HCT116 (cell line): Measurements from ENCODE around the gene CD302. TPM values are rescaled to one million over a fixed set of nuclear protein-coding genes. Genes with fewer than 3 reads are reported as not detected.

Experiments
- ATAC-seq: fragments of 200-7000 bp; cut with Tn5 transposase; 2 replicates; pipeline ENCODE4 v1.9.1; 2020; ENCODE audit warnings: mild to moderate bottlenecking, moderate library complexity
- BruUV-seq: library from RNA; stranded (reverse); fragments of 400-500 nt; replicated peaks from 2 replicates; lab custom pipeline; 2021; lab: Mats Ljungman, UMichigan
- CTCF ChIA-PET: fragments of 300-600 bp; sonication (Branson Sonifier 250); formaldehyde crosslinking; loops from one replicate; lab custom pipeline; 2021; ENCODE audit warnings: antibody characterized with exemption; lab: Charles Lee
- POLR2A ChIA-PET: fragments of 300-600, 350-600 bp; sonication (Branson Sonifier 250); formaldehyde crosslinking; loops from one replicate; lab custom pipeline; 2021; ENCODE audit warnings: antibody characterized with exemption; lab: Charles Lee
- RAD21 ChIA-PET, 2 experiments: fragments of 300-600 bp; sonication (Branson Sonifier 250); formaldehyde crosslinking; loops; one replicate each; lab custom pipeline; 2023; ENCODE audit warnings: low total read pairs in 2 of 2; ENCODE audit not compliant: uncharacterized antibody in 2 of 2, unreplicated experiment in 2 of 2, low non-redundant PET in 1 of 2; lab: Charles Lee
- DNase-seq: peaks from one replicate; pipeline ENCODE4 v3.0.0-alpha.2; 2010; ENCODE audit warnings: low read depth, low spot score
- H2AFZ ChIP-seq: fragments of 200-600 bp; shearing (Covaris generic), sonication (generic); 2 replicates; pipeline ENCODE4 v1.6.1; 2017; ENCODE audit warnings: low read depth, mixed run types, mixed read lengths, antibody characterized with exemption, low read length; ENCODE audit not compliant: poor library complexity, severe bottlenecking
- H3K27ac ChIP-seq: 2 replicates; pipeline ENCODE4 v1.5.1; 2012; ENCODE audit warnings: low read depth, low read length
- H3K27me3 ChIP-seq: fragments of 200-600 bp; sonication (generic); 2 replicates; pipeline ENCODE4 v1.6.1; 2016; ENCODE audit warnings: mixed run types, low read length, mixed read lengths; ENCODE audit not compliant: insufficient read depth
- H3K36me3 ChIP-seq, 2 experiments: fragments of 200-500 bp in 1 of 2; fragments of 200-600 bp in 1 of 2; sonication (Bioruptor generic) in 1 of 2; sonication (generic) in 1 of 2; 2 replicates each; pipeline versions ENCODE4 v1.5.1 to v1.6.1; 2014 to 2016; ENCODE audit warnings: low read length in 2 of 2, inconsistent platforms in 1 of 2, mixed read lengths in 1 of 2, mixed run types in 1 of 2; ENCODE audit not compliant: insufficient read depth in 2 of 2, control insufficient read depth in 1 of 2
- H3K4me1 ChIP-seq, 2 experiments: fragments of 200-600 bp in 1 of 2; sonication (generic) in 1 of 2; 2 replicates each; pipeline versions ENCODE4 v1.5.1 to v1.6.1; 2012 to 2017; ENCODE audit warnings: low read length in 2 of 2, inconsistent platforms in 1 of 2, mild to moderate bottlenecking in 1 of 2, mixed read lengths in 1 of 2, mixed run types in 1 of 2, moderate library complexity in 1 of 2; ENCODE audit not compliant: insufficient read depth in 2 of 2, control insufficient read depth in 1 of 2
- H3K4me2 ChIP-seq: fragments of 200-600 bp; sonication (generic); 2 replicates; pipeline ENCODE4 v1.6.1; 2017; ENCODE audit warnings: mixed run types, low read length, mixed read lengths
- H3K4me3 ChIP-seq, 2 experiments: fragments of 200-600 bp in 1 of 2; sonication (generic) in 1 of 2; replicated peaks in 1 of 2; 2 replicates each; pipeline ENCODE4 v1.5.1; 2011 to 2016; ENCODE audit warnings: low read length in 2 of 2, control low read depth in 1 of 2, low read depth in 1 of 2, mild to moderate bottlenecking in 1 of 2, mixed read lengths in 1 of 2, mixed run types in 1 of 2
- H3K79me2 ChIP-seq: fragments of 200-600 bp; sonication (generic); 2 replicates; pipeline ENCODE4 v1.6.1; 2017; ENCODE audit warnings: mild to moderate bottlenecking, mixed run types, low read length, moderate library complexity, mixed read lengths; ENCODE audit not compliant: insufficient read depth
- H3K9ac ChIP-seq: fragments of 200-600 bp; sonication (generic); 2 replicates; pipeline ENCODE4 v1.6.1; 2016; ENCODE audit warnings: low read length, mixed read lengths
- H3K9me2 ChIP-seq: fragments of 200-600 bp; sonication (generic), shearing (Covaris generic); 2 replicates; pipeline ENCODE4 v1.6.1; 2017; ENCODE audit warnings: mixed run types, mild to moderate bottlenecking, moderate library complexity; ENCODE audit not compliant: insufficient read depth
- H3K9me3 ChIP-seq, 2 experiments: fragments of 200-500 bp in 1 of 2; fragments of 200-600 bp in 1 of 2; sonication (Bioruptor generic) in 1 of 2; sonication (generic) in 1 of 2; 2 replicates each; pipeline ENCODE4 v1.6.1; 2014 to 2017; ENCODE audit warnings: low read length in 2 of 2, mixed read lengths in 2 of 2, inconsistent platforms in 1 of 2, low read depth in 1 of 2, mild to moderate bottlenecking in 1 of 2, mixed run types in 1 of 2, moderate library complexity in 1 of 2; ENCODE audit not compliant: control insufficient read depth in 1 of 2, insufficient read depth in 1 of 2
- H4K20me1 ChIP-seq: fragments of 200-600 bp; sonication (generic), shearing (Covaris generic); 2 replicates; pipeline ENCODE4 v1.6.1; 2017; ENCODE audit warnings: mixed run types, mild to moderate bottlenecking, moderate library complexity; ENCODE audit not compliant: insufficient read depth
- CBX3 ChIP-seq: IDR thresholded peaks from 2 replicates; pipeline ENCODE4 v1.6.1; 2012; ENCODE audit warnings: low read depth
- CEBPB ChIP-seq: IDR thresholded peaks from 2 replicates; pipeline ENCODE4 v1.6.1; 2012; ENCODE audit warnings: low read depth
- EGR1 ChIP-seq: IDR thresholded peaks from 2 replicates; pipeline ENCODE4 v1.6.1; 2012; ENCODE audit warnings: low read depth
- EZH2phosphoT487 ChIP-seq: fragments of 200-600 bp; IDR thresholded peaks from 2 replicates; pipeline ENCODE4 v1.6.1; 2018; ENCODE audit warnings: antibody characterized with exemption, borderline replicate concordance
- FOSL1 ChIP-seq: IDR thresholded peaks from 2 replicates; pipeline ENCODE4 v1.6.1; 2012; ENCODE audit warnings: low read depth
- JUND ChIP-seq: IDR thresholded peaks from 2 replicates; pipeline ENCODE4 v1.6.1; 2012
- POLR2A ChIP-seq: IDR thresholded peaks from 2 replicates; pipeline ENCODE4 v1.7.0; 2011; ENCODE audit warnings: borderline replicate concordance; ENCODE audit not compliant: insufficient read depth, insufficient read length; ENCODE audit errors: extremely low read depth
- POLR2AphosphoS5 ChIP-seq: IDR thresholded peaks from 2 replicates; pipeline ENCODE4 v1.6.1; 2011; ENCODE audit warnings: mild to moderate bottlenecking, low read depth, low read length, moderate library complexity
- RAD21 ChIP-seq: IDR thresholded peaks from 2 replicates; pipeline ENCODE4 v1.6.1; 2012; ENCODE audit warnings: low read depth, mild to moderate bottlenecking
- SIN3A ChIP-seq: IDR thresholded peaks from 2 replicates; pipeline ENCODE4 v1.6.1; 2012; ENCODE audit warnings: low read depth
- SP1 ChIP-seq: IDR thresholded peaks from 2 replicates; pipeline ENCODE4 v1.6.1; 2012; ENCODE audit warnings: low read depth
- SRF ChIP-seq: IDR thresholded peaks from 2 replicates; pipeline ENCODE4 v1.6.1; 2012; ENCODE audit warnings: low read depth
- TCF7L2 ChIP-seq: IDR thresholded peaks from 2 replicates; pipeline ENCODE4 v1.7.0; 2011; ENCODE audit warnings: borderline replicate concordance, inconsistent platforms; ENCODE audit not compliant: insufficient read depth, insufficient read length; ENCODE audit errors: extremely low read depth
- YY1 ChIP-seq: IDR thresholded peaks from 2 replicates; pipeline ENCODE4 v1.6.1; 2011; ENCODE audit warnings: low read length, low read depth, moderate library complexity, mild to moderate bottlenecking; ENCODE audit not compliant: insufficient replicate concordance; ENCODE audit errors: extremely low read depth
- ZFX ChIP-seq: fragments of 450-650 bp; IDR thresholded peaks from 2 replicates; pipeline ENCODE4 v1.6.1; 2017
- ZNF274 ChIP-seq: fragments of 200-500 bp; sonication (Bioruptor generic); IDR thresholded peaks from 2 replicates; pipeline ENCODE4 v1.6.1; 2014; ENCODE audit warnings: mild to moderate bottlenecking, low read depth, low read length, inconsistent platforms
- intact Hi-C: fragments of 100-400 bp; cut with micrococcal nuclease; formaldehyde crosslinking; loops from 2 replicates; pipeline ENCODE4 v1.10.0; 2022
- total RNA-seq: library from RNA; stranded (reverse); gene quantifications from one replicate; pipeline ENCODE4 v1.2.1, GENCODE V29; 2021; ENCODE audit not compliant: unreplicated experiment
- TF ChIP-seq, protein P1 (sequence below): IDR thresholded peaks from 2 replicates; pipeline ENCODE4 v1.6.1; 2012
- TF ChIP-seq, protein P2 (sequence below), 3 experiments: fragments of 200-600 bp in 1 of 3; sonication (generic) in 1 of 3; IDR thresholded peaks in 2 of 3; conservative IDR thresholded peaks in 1 of 3; 2 replicates each; pipeline ENCODE4 v1.5.1; 2012 to 2017; ENCODE audit warnings: low read depth in 2 of 3, low read length in 2 of 3, antibody characterized with exemption in 1 of 3, borderline replicate concordance in 1 of 3, control low read depth in 1 of 3, mild to moderate bottlenecking in 1 of 3, mixed read lengths in 1 of 3, mixed run types in 1 of 3, moderate library complexity in 1 of 3; ENCODE audit not compliant: insufficient read depth in 1 of 3
- TF ChIP-seq, protein P3 (sequence below): IDR thresholded peaks from 2 replicates; pipeline ENCODE4 v1.6.1; 2012; ENCODE audit warnings: low read depth

CD302 gene
- total RNA-seq, 1 experiment from 2014 or later, result 0.15 TPM

DNA sequence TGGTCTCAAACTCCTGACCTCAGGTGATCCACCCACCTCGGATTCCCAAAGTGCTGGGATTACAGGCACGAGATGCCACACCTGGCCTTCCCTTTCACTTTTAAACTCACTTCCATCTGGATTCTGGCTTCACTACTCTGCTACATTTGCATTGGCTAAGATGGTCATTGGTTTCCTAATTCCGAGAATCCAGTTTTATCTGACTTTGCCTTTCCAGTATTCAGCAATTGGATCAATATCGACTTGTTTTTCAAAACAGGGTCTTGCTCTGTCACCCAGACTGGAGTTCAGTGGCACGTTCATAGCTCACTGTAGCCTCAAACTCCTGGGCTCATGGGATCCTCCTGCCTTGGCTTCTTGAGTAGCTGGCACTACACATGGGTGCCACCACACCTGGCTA lies 4.7 kb upstream of the CD302 start:
- intact Hi-C loops, result no loop called here
- Histone ChIP-seq H4K20me1 (no peaks in the 10 kb centered on the region), H3K9me2 (no peaks in the 10 kb centered on the region), H3K4me2 (no peak overlapping the region), H3K9ac (no peak overlapping the region), H3K4me1 (no peaks in the 10 kb centered on the region), H3K9me3 (no peaks in the 10 kb centered on the region), H3K27ac (no peak overlapping the region), H3K4me3 (no peak overlapping the region), H3K27me3 (no peaks in the 10 kb centered on the region), H2AFZ (no peak overlapping the region), H3K79me2 (no peaks in the 10 kb centered on the region), H3K36me3 (no peaks in the 10 kb centered on the region)
- no peak for TF ChIP-seq TCF7L2
- no peak for TF ChIP-seq SIN3A
- TF ChIP-seq ZFX, result no peak
- no peak for TF ChIP-seq SRF
- no peak for TF ChIP-seq POLR2A
- TF ChIP-seq, protein P1, sequence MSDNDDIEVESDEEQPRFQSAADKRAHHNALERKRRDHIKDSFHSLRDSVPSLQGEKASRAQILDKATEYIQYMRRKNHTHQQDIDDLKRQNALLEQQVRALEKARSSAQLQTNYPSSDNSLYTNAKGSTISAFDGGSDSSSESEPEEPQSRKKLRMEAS, result no peak
- TF ChIP-seq POLR2AphosphoS5, result no peak
- no peak for TF ChIP-seq CEBPB
- no peak for TF ChIP-seq RAD21
- no peak for TF ChIP-seq CBX3
- no peak for TF ChIP-seq YY1
- TF ChIP-seq, protein P2, sequence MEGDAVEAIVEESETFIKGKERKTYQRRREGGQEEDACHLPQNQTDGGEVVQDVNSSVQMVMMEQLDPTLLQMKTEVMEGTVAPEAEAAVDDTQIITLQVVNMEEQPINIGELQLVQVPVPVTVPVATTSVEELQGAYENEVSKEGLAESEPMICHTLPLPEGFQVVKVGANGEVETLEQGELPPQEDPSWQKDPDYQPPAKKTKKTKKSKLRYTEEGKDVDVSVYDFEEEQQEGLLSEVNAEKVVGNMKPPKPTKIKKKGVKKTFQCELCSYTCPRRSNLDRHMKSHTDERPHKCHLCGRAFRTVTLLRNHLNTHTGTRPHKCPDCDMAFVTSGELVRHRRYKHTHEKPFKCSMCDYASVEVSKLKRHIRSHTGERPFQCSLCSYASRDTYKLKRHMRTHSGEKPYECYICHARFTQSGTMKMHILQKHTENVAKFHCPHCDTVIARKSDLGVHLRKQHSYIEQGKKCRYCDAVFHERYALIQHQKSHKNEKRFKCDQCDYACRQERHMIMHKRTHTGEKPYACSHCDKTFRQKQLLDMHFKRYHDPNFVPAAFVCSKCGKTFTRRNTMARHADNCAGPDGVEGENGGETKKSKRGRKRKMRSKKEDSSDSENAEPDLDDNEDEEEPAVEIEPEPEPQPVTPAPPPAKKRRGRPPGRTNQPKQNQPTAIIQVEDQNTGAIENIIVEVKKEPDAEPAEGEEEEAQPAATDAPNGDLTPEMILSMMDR (IDR thresholded peaks at IDR 0.05 in 2 of 3, conservative IDR thresholded peaks at IDR 0.05 in 1 of 3; ENCODE audit: borderline replicate concordance in 1 of 3, insufficient read depth in 1 of 3, low read depth in 2 of 3, low read length in 2 of 3), result no peak
- no peak for TF ChIP-seq EZH2phosphoT487
- no peak for TF ChIP-seq SP1
- no peak for TF ChIP-seq EGR1
- no peak for TF ChIP-seq JUND
- TF ChIP-seq, protein P3, sequence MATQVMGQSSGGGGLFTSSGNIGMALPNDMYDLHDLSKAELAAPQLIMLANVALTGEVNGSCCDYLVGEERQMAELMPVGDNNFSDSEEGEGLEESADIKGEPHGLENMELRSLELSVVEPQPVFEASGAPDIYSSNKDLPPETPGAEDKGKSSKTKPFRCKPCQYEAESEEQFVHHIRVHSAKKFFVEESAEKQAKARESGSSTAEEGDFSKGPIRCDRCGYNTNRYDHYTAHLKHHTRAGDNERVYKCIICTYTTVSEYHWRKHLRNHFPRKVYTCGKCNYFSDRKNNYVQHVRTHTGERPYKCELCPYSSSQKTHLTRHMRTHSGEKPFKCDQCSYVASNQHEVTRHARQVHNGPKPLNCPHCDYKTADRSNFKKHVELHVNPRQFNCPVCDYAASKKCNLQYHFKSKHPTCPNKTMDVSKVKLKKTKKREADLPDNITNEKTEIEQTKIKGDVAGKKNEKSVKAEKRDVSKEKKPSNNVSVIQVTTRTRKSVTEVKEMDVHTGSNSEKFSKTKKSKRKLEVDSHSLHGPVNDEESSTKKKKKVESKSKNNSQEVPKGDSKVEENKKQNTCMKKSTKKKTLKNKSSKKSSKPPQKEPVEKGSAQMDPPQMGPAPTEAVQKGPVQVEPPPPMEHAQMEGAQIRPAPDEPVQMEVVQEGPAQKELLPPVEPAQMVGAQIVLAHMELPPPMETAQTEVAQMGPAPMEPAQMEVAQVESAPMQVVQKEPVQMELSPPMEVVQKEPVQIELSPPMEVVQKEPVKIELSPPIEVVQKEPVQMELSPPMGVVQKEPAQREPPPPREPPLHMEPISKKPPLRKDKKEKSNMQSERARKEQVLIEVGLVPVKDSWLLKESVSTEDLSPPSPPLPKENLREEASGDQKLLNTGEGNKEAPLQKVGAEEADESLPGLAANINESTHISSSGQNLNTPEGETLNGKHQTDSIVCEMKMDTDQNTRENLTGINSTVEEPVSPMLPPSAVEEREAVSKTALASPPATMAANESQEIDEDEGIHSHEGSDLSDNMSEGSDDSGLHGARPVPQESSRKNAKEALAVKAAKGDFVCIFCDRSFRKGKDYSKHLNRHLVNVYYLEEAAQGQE, result no peak
- no peak for TF ChIP-seq ZNF274
- no peak for TF ChIP-seq FOSL1
- DNase-seq (no peak), ATAC-seq (no peak)
- no TSS peak for BruUV-seq
- CTCF ChIA-PET, result no interaction called here
- POLR2A ChIA-PET, result no interaction called here
- RAD21 ChIA-PET, result no interaction called here
